Esophagus (tissue), 2 donors: ENCODE measurements around the gene PDE4D. TPM values are rescaled to one million over a fixed set of nuclear protein-coding genes. Genes with fewer than 3 reads are reported as not detected.

Source experiments
- H3K27ac ChIP-seq, 2 donors: one replicate each; pipeline ENCODE4 v1.5.1; 2013; ENCODE audit warnings: low read depth in 2 of 2, mild to moderate bottlenecking in 2 of 2, inconsistent platforms in 1 of 2, low read length in 1 of 2, moderate library complexity in 1 of 2
- H3K27me3 ChIP-seq, 2 donors: one replicate each; pipeline ENCODE4 v1.6.1; 2013; ENCODE audit warnings: low read length in 2 of 2, control low read depth in 1 of 2, mild to moderate bottlenecking in 1 of 2; ENCODE audit not compliant: insufficient read depth in 2 of 2, control insufficient read depth in 1 of 2
- H3K36me3 ChIP-seq, 2 donors: one replicate each; pipeline ENCODE4 v1.6.1; 2013; ENCODE audit warnings: low read length in 1 of 2; ENCODE audit not compliant: control insufficient read depth in 2 of 2, insufficient read depth in 2 of 2
- H3K4me1 ChIP-seq, 2 donors: one replicate each; pipeline ENCODE4 v1.6.1; 2013; ENCODE audit warnings: low read length in 1 of 2; ENCODE audit not compliant: control insufficient read depth in 2 of 2, insufficient read depth in 2 of 2
- H3K4me3 ChIP-seq, 2 donors: one replicate each; pipeline ENCODE4 v1.5.1; 2013; ENCODE audit warnings: low read length in 2 of 2, mild to moderate bottlenecking in 2 of 2, low read depth in 1 of 2, moderate library complexity in 1 of 2
- H3K9me3 ChIP-seq, 2 donors: one replicate each; pipeline ENCODE4 v1.6.1; 2013; ENCODE audit warnings: mild to moderate bottlenecking in 2 of 2, low read depth in 1 of 2, low read length in 1 of 2, moderate library complexity in 1 of 2; ENCODE audit not compliant: control insufficient read depth in 2 of 2, insufficient read depth in 1 of 2
- WGBS, 2 donors: extraction: QIAGEN DNeasy Blood & Tissue Kit; methylation state at CpG; one replicate each; pipeline ENCODE4 v1.1.7; 2013; 5-methylcytosine and 5-hydroxymethylcytosine counted together
- polyA plus RNA-seq, 2 donors: library from polyadenylated mRNA; stranded (reverse); fragments of 200-250 nt; gene quantifications; one replicate each; pipeline ENCODE4 v1.2.3, GENCODE V29; 2013
- donor health status: healthy with polysubstance abuse.
- donor health status: Bipolar disorder and iron deficiency.

PDE4D gene
- polyA plus RNA-seq, 2 donors: 1.5 to 2.5 TPM

DNA sequence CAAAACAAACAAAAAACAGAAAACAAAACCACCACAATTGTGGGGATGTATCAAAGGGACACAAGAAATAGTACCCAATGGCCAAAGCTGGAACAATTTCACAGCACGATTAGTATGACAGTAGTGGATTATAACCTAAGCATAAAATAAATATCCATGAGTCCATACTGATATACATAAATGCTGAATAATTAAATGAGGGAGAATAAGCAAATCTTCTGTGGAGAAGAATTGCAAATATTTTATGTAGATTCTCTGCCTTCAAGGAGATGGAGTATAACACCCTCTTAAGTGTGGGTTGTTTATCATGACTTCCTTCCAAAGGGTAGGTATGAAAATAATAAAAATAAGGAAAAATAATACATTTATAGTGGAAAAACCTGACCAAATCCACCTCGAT lies 325.4 kb downstream of the PDE4D start:
- H3K36me3 ChIP-seq: no peaks in the 10 kb centered on the region
- H3K27ac ChIP-seq: no peak overlapping the region
- no peaks in the 10 kb centered on the region for H3K9me3 ChIP-seq
- no peak overlapping the region for H3K4me3 ChIP-seq
- 86 to 87% methylated on average over 2 of the region's 2 CpGs for WGBS, 2 donors
- H3K4me1 ChIP-seq: no peaks in the 10 kb centered on the region
- no peaks in the 10 kb centered on the region for H3K27me3 ChIP-seq

DNA sequence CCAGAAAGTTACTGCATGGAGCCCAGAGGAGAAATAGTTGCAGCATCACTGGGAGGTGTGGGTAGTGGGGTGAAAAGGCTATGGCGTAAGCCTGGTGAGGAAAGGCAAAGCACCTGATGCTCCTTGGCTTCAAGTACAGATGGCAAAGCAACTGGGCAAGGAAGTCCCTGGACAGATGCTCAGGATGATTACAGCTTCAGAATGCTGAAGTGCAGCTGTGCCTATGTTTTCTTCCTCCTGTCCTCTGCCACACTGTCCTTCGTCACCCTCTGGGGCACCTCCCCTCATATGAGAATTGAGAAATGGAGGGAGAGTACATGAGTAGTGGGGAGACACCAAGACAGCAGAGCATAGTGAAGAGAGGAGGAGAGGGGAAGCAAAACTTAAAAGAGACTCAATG lies 328.0 kb downstream of the PDE4D start:
- H3K27ac ChIP-seq: no peak overlapping the region
- H3K36me3 ChIP-seq: no peaks in the 10 kb centered on the region
- 83 to 93% methylated on average over 2 of the region's 2 CpGs for WGBS, 2 donors
- no peaks in the 10 kb centered on the region for H3K4me1 ChIP-seq
- no peaks in the 10 kb centered on the region for H3K27me3 ChIP-seq
- H3K4me3 ChIP-seq: no peak overlapping the region
- no peaks in the 10 kb centered on the region for H3K9me3 ChIP-seq

DNA sequence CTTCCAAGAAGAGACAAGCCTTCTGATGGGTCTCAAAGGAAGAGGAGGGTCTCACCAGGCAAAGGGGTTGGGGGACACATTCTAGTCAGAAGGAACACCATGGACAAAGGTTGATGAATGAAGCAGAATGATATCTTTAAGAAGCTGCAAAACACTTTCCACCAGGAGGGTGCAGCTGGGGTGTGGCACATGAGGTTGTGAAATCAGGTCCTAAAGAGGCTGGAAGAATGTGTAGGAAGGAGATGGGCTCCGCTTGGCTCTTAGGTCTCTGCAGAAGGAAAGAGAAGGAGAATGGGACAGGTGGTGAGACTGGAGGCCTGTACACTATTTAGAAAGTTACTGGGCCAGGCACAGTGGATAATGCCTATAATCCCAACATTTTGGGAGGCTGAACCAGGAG lies 328.6 kb downstream of the PDE4D start:
- Histone ChIP-seq H3K27ac (no peak overlapping the region), H3K36me3 (no peaks in the 10 kb centered on the region), H3K27me3 (no peaks in the 10 kb centered on the region), H3K4me1 (no peaks in the 10 kb centered on the region), H3K4me3 (no peak overlapping the region), H3K9me3 (no peaks in the 10 kb centered on the region)
- WGBS, 2 donors: 90 to 93% methylated on average over 1 of the region's 1 CpG

GRCh38 chr5:59562756-59563389 lies 330.7 kb downstream of the PDE4D start:
- 22 to 25% methylated on average over 3 of the region's 3 CpGs for WGBS, 2 donors
- Histone ChIP-seq H3K36me3 (no peaks in the 10 kb centered on the region), H3K9me3 (no peaks in the 10 kb centered on the region), H3K4me3 (no peak overlapping the region), H3K27ac (no peak overlapping the region), H3K4me1 (no peaks in the 10 kb centered on the region), H3K27me3 (no peaks in the 10 kb centered on the region)

DNA sequence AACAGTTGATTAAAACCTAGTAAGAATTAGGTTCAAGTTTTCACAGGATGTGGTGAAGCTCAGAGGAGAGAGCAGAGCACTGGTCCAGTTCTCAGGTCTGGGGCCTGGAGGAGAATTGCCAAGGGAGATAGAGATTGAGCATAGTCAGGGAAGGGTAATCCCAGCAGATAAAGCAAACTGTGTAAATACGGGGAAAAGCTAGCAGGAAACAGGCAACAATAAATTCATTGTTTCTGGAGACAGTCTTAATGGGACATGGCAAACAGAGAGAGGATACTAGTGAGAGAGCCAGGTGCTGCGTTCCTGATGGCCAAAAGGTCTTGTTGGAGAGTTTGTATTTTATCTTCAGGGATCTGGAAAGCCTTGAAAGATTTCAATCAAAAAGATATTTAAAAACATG lies 333.0 kb downstream of the PDE4D start:
- Histone ChIP-seq H3K9me3 (no peaks in the 10 kb centered on the region), H3K4me1 (no peaks in the 10 kb centered on the region), H3K4me3 (no peak overlapping the region), H3K36me3 (no peaks in the 10 kb centered on the region), H3K27me3 (no peaks in the 10 kb centered on the region), H3K27ac (no peak overlapping the region)
- WGBS, 2 donors: 68 to 72% methylated on average over 2 of the region's 2 CpGs

GRCh38 chr5:59559847-59560246 lies 333.7 kb downstream of the PDE4D start:
- no peak overlapping the region for H3K27ac ChIP-seq
- no peak overlapping the region for H3K4me3 ChIP-seq
- H3K9me3 ChIP-seq: no peaks in the 10 kb centered on the region
- no peaks in the 10 kb centered on the region for H3K36me3 ChIP-seq
- no peaks in the 10 kb centered on the region for H3K27me3 ChIP-seq
- 83% methylated on average over 4 of the region's 4 CpGs for WGBS, 2 donors
- H3K4me1 ChIP-seq: no peaks in the 10 kb centered on the region

DNA sequence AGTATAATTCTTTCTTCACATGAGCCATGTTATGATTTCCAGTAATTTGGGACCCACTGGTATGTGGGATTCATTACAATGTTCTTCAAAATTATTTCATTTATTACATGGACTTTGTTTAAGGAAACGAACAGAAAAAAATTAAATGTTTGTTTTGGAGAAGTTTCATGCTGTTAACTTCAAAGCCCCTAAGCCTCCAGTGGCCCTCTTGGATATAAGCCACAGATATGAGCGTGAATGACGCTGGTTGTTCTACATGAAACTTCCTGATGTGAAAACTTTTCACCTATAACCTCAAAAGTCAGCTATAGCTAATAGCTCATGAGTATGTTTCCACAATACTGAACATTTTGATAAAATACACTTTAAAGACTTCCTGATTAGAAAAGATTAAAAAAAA lies 334.2 kb downstream of the PDE4D start:
- WGBS, 2 donors: 48 to 58% methylated on average over 3 of the region's 3 CpGs
- H3K27me3 ChIP-seq: no peaks in the 10 kb centered on the region
- no peaks in the 10 kb centered on the region for H3K9me3 ChIP-seq
- H3K4me3 ChIP-seq: no peak overlapping the region
- no peaks in the 10 kb centered on the region for H3K4me1 ChIP-seq
- H3K27ac ChIP-seq: no peak overlapping the region
- H3K36me3 ChIP-seq: no peaks in the 10 kb centered on the region

DNA sequence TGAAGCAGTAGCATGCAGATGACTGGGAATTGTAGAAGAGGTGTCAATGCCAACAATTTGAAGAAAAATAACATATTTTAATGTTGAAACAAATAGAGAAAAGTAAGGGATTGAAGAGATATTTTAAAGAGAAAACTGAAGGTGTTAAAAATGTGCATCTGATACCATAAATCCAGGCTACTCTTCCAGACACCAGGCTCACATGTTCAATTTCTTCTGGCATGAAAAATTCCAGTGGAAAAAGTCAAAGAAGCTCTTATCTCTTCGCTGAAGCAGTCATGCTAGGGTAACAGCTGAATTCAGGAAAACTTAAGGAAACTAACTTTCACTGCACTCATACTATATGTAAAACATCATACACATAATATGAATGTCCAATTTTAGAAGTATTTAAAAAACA lies 335.0 kb downstream of the PDE4D start:
- Histone ChIP-seq H3K36me3 (no peaks in the 10 kb centered on the region), H3K4me1 (no peaks in the 10 kb centered on the region), H3K27ac (no peak overlapping the region), H3K4me3 (no peak overlapping the region), H3K9me3 (no peaks in the 10 kb centered on the region), H3K27me3 (no peaks in the 10 kb centered on the region)
- 91 to 93% methylated on average over 1 of the region's 1 CpG for WGBS, 2 donors

DNA sequence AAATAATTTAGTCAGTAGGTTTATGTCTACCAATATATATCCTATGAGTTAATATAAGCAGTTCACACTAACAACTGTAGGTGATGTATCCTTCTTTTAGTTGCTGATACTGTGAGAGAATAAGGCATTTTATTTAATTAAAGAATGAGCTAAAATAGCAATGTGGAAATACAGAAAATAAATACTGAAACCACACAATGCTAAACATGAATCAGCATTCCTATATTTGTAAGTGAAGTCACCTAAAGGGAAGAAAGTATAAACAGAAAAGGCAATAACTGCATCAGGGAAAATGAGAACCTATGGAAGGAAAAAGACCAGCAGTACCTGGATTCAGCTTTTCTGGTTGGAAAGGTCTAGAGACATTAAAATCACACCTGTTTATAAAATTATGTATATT lies 336.0 kb downstream of the PDE4D start:
- Histone ChIP-seq H3K27ac (no peak overlapping the region), H3K27me3 (no peaks in the 10 kb centered on the region), H3K4me3 (no peak overlapping the region), H3K4me1 (no peaks in the 10 kb centered on the region), H3K9me3 (no peaks in the 10 kb centered on the region), H3K36me3 (no peaks in the 10 kb centered on the region)

DNA sequence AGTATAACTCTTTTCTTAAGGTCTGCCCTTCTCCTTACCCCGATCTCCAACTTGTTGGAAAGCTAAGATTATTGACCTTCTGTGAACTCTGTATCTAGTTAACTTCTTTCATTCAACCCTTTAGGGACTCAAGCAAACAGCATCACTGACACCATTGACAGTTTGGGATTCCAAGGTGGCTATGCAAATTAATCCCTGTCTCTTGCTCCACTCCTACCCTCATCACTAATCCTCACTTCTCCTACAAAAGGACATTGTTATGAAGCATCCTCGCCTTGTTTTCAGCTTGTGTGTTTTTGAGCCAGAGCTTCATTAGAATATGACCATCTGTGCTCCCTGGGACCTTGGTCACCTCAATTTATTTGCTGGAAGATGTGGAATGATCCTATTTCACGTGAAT lies 337.9 kb downstream of the PDE4D start:
- no peaks in the 10 kb centered on the region for H3K9me3 ChIP-seq
- H3K27me3 ChIP-seq: no peaks in the 10 kb centered on the region
- H3K4me3 ChIP-seq: no peak overlapping the region
- no peak overlapping the region for H3K27ac ChIP-seq
- H3K4me1 ChIP-seq: no peaks in the 10 kb centered on the region
- 86 to 89% methylated on average over 3 of the region's 3 CpGs for WGBS, 2 donors
- no peaks in the 10 kb centered on the region for H3K36me3 ChIP-seq
